CD8-positive, alpha-beta memory T cell (primary cell): Measurements from ENCODE around the gene PRSS56. TPM values are rescaled to one million over a fixed set of nuclear protein-coding genes. Genes with fewer than 3 reads are reported as not detected.

Experiments
- CTCF ChIA-PET: fragments of 350-600 bp; sonication (Branson Sonifier 250); formaldehyde crosslinking; loops from one replicate; lab custom pipeline; 2021; ENCODE audit warnings: antibody characterized with exemption; lab: Charles Lee
- POLR2A ChIA-PET: fragments of 350-600 bp; sonication (Branson Sonifier 250); formaldehyde crosslinking; loops from one replicate; lab custom pipeline; 2021; ENCODE audit warnings: antibody characterized with exemption; lab: Charles Lee
- DNase-seq, 5 donors: peaks; one replicate each; pipeline versions ENCODE4 v3.0.0 to v3.0.0-alpha.2; 2020 to 2022; ENCODE audit warnings: mixed read lengths in 1 of 5
- H3K27ac ChIP-seq: one replicate; pipeline ENCODE4 v1.7.0; 2013; ENCODE audit warnings: low read depth, mild to moderate bottlenecking, low read length, moderate library complexity
- H3K27me3 ChIP-seq: 2 replicates; pipeline ENCODE4 v1.7.0; 2013; ENCODE audit warnings: low read length, mild to moderate bottlenecking; ENCODE audit not compliant: insufficient read depth, poor library complexity, severe bottlenecking
- H3K36me3 ChIP-seq: 2 replicates; pipeline ENCODE4 v1.7.0; 2013; ENCODE audit warnings: mild to moderate bottlenecking, low read length, moderate library complexity; ENCODE audit not compliant: insufficient read depth
- H3K4me1 ChIP-seq: 2 replicates; pipeline ENCODE4 v1.7.0; 2013; ENCODE audit warnings: mild to moderate bottlenecking, low read length, moderate library complexity; ENCODE audit not compliant: insufficient read depth
- H3K4me3 ChIP-seq: 2 replicates; pipeline ENCODE4 v1.7.0; 2013; ENCODE audit warnings: mild to moderate bottlenecking, low read length
- H3K9me3 ChIP-seq: 2 replicates; pipeline ENCODE4 v1.7.0; 2013; ENCODE audit warnings: mild to moderate bottlenecking, low read length
- H3K27ac Mint-ChIP-seq, 8 donors: one replicate each; pipeline ENCODE4 v1.8.0; 2020 to 2021; ENCODE audit warnings: mixed read lengths in 8 of 8, mild to moderate bottlenecking in 6 of 8, inconsistent platforms in 3 of 8, moderate library complexity in 3 of 8
- H3K27me3 Mint-ChIP-seq, 2 donors: one replicate each; pipeline ENCODE4 v1.8.0; 2020 to 2021; ENCODE audit warnings: mixed read lengths in 2 of 2, mild to moderate bottlenecking in 1 of 2, moderate library complexity in 1 of 2
- H3K36me3 Mint-ChIP-seq, 3 donors: one replicate each; pipeline ENCODE4 v1.8.0; 2020 to 2021; ENCODE audit warnings: mixed read lengths in 3 of 3, inconsistent platforms in 1 of 3, mild to moderate bottlenecking in 1 of 3
- H3K4me1 Mint-ChIP-seq, 3 donors: one replicate each; pipeline ENCODE4 v1.8.0; 2020 to 2021; ENCODE audit warnings: mixed read lengths in 3 of 3, inconsistent platforms in 1 of 3, mild to moderate bottlenecking in 1 of 3
- H3K4me3 Mint-ChIP-seq, 7 donors: one replicate each; pipeline ENCODE4 v1.8.0; 2020 to 2021; ENCODE audit warnings: mixed read lengths in 7 of 7, mild to moderate bottlenecking in 6 of 7, moderate library complexity in 4 of 7, inconsistent platforms in 2 of 7
- H3K9me3 Mint-ChIP-seq, 5 donors: one replicate each; pipeline ENCODE4 v1.8.0; 2020 to 2022; ENCODE audit warnings: mixed read lengths in 5 of 5, mild to moderate bottlenecking in 3 of 5, moderate library complexity in 2 of 5, inconsistent platforms in 1 of 5
- polyA plus RNA-seq: library from polyadenylated mRNA; unstranded; fragments of 300-500 nt; fragmentation: Illumina TruSeq; gene quantifications from one replicate; pipeline ENCODE4 v1.2.3, GENCODE V29; 2021
- total RNA-seq, 2 experiments: library from RNA; stranded (reverse); gene quantifications; one replicate each; pipeline ENCODE4 v1.2.3, GENCODE V29; 2021

Gene PRSS56
- total and polyA plus RNA-seq, 3 experiments from 2014 or later: not detected

- Mint-ChIP-seq H3K4me1 (peaks cover 1 to 10% (median 5%) of the 10 kb centered on the region in 3 donors), H3K36me3 (no peaks in the 10 kb centered on the region), H3K9me3 (peaks cover 0 to 2% (median 0%) of the 10 kb centered on the region in 5 donors), H3K4me3 (peak overlapping the region in 6 of 7 donors; percentile 28 to 60 (median 40)), H3K27ac (peak overlapping the region in 3 of 8 donors; percentile 11 to 58 (median 31)), H3K27me3 (peaks cover 20 to 51% of the 10 kb centered on the region in 2 donors)
- Histone ChIP-seq H3K4me3 (no peak overlapping the region), H3K4me1 (no peaks in the 10 kb centered on the region), H3K27ac (no peak overlapping the region), H3K36me3 (no peaks in the 10 kb centered on the region), H3K9me3 (no peaks in the 10 kb centered on the region), H3K27me3 (peaks cover 8% of the 10 kb centered on the region)
- CTCF ChIA-PET: interaction anchor here (1.5 kb wide), 1 partner anchor 8 kb away, joined by 3 read pairs; no protein-coding TSS in a partner anchor
- POLR2A ChIA-PET: no interaction called here
- no peak for DNase-seq
Measured at GRCh38 chr2:232503809-232504323, 16.3 kb upstream of the PRSS56 start.

GRCh38 chr2:232504438-232504837, 15.8 kb upstream of the PRSS56 start:
- Mint-ChIP-seq H3K9me3 (peaks cover 0 to 2% (median 0%) of the 10 kb centered on the region in 5 donors), H3K27me3 (peaks cover 20 to 54% of the 10 kb centered on the region in 2 donors), H3K4me3 (peak overlapping the region in 3 of 7 donors; percentile 15 to 56 (median 34)), H3K27ac (peak overlapping the region in 3 of 8 donors; percentile 11 to 58 (median 58)), H3K4me1 (peaks cover 1 to 10% (median 5%) of the 10 kb centered on the region in 3 donors), H3K36me3 (no peaks in the 10 kb centered on the region)
- H3K27me3 ChIP-seq: peaks cover 8% of the 10 kb centered on the region
- DNase-seq: no peak
- no peak overlapping the region for H3K4me3 ChIP-seq
- H3K4me1 ChIP-seq: no peaks in the 10 kb centered on the region
- H3K36me3 ChIP-seq: no peaks in the 10 kb centered on the region
- CTCF ChIA-PET: interaction anchor here (1.1 to 1.5 kb wide), 2 partner anchors 9 to 11 kb away, joined by 3 read pairs; no protein-coding TSS in a partner anchor
- H3K27ac ChIP-seq: no peak overlapping the region
- H3K9me3 ChIP-seq: no peaks in the 10 kb centered on the region
- POLR2A ChIA-PET: no interaction called here

GRCh38 chr2:232505856-232506255, 14.3 kb upstream of the PRSS56 start:
- peaks cover 0 to 2% (median 0%) of the 10 kb centered on the region in 5 donors for H3K9me3 Mint-ChIP-seq
- no peak overlapping the region for H3K27ac ChIP-seq
- H3K36me3 ChIP-seq: no peaks in the 10 kb centered on the region
- H3K9me3 ChIP-seq: no peaks in the 10 kb centered on the region
- ChIA-PET CTCF (no interaction called here), POLR2A (no interaction called here)
- no peak overlapping the region for H3K27ac Mint-ChIP-seq
- H3K4me3 ChIP-seq: no peak overlapping the region
- H3K4me1 Mint-ChIP-seq: peaks cover 1 to 10% (median 5%) of the 10 kb centered on the region in 3 donors
- no peaks in the 10 kb centered on the region for H3K36me3 Mint-ChIP-seq
- H3K27me3 Mint-ChIP-seq: peaks cover 17 to 48% of the 10 kb centered on the region in 2 donors
- H3K4me1 ChIP-seq: no peaks in the 10 kb centered on the region
- peaks cover 8% of the 10 kb centered on the region for H3K27me3 ChIP-seq
- DNase-seq: no peak
- no peak overlapping the region for H3K4me3 Mint-ChIP-seq

GRCh38 chr2:232506709-232507108, 13.5 kb upstream of the PRSS56 start:
- H3K36me3 ChIP-seq: no peaks in the 10 kb centered on the region
- ChIA-PET POLR2A (no interaction called here), CTCF (interaction anchor here (1.0 kb wide), 1 partner anchor 9 kb away, joined by 3 read pairs; no protein-coding TSS in a partner anchor)
- H3K9me3 ChIP-seq: no peaks in the 10 kb centered on the region
- H3K9me3 Mint-ChIP-seq: no peaks in the 10 kb centered on the region
- no peak for DNase-seq
- peaks cover 3% of the 10 kb centered on the region for H3K27me3 ChIP-seq
- no peak overlapping the region for H3K4me3 Mint-ChIP-seq
- H3K27ac ChIP-seq: no peak overlapping the region
- no peak overlapping the region for H3K27ac Mint-ChIP-seq
- H3K4me3 ChIP-seq: no peak overlapping the region
- no peaks in the 10 kb centered on the region for H3K36me3 Mint-ChIP-seq
- H3K4me1 ChIP-seq: no peaks in the 10 kb centered on the region
- peaks cover 15 to 41% of the 10 kb centered on the region in 2 donors for H3K27me3 Mint-ChIP-seq
- H3K4me1 Mint-ChIP-seq: peaks cover 1 to 10% (median 5%) of the 10 kb centered on the region in 3 donors

- Histone ChIP-seq H3K27ac (no peak overlapping the region), H3K4me3 (no peak overlapping the region), H3K9me3 (no peaks in the 10 kb centered on the region), H3K27me3 (no peaks in the 10 kb centered on the region), H3K36me3 (no peaks in the 10 kb centered on the region), H3K4me1 (no peaks in the 10 kb centered on the region)
- Mint-ChIP-seq H3K27ac (no peak overlapping the region), H3K4me1 (peaks cover 0 to 6% (median 1%) of the 10 kb centered on the region in 3 donors), H3K27me3 (peaks cover 15 to 43% of the 10 kb centered on the region in 2 donors), H3K4me3 (no peak overlapping the region), H3K36me3 (no peaks in the 10 kb centered on the region), H3K9me3 (no peaks in the 10 kb centered on the region)
- no peak for DNase-seq
- CTCF ChIA-PET: no interaction called here
- POLR2A ChIA-PET: no interaction called here
Measured at GRCh38 chr2:232508251-232508650, 11.9 kb upstream of the PRSS56 start.

GRCh38 chr2:232511336-232511890, 8.8 kb upstream of the PRSS56 start:
- H3K27me3 Mint-ChIP-seq: peaks cover 2 to 34% of the 10 kb centered on the region in 2 donors
- no peaks in the 10 kb centered on the region for H3K9me3 ChIP-seq
- no peaks in the 10 kb centered on the region for H3K4me1 Mint-ChIP-seq
- H3K36me3 Mint-ChIP-seq: no peaks in the 10 kb centered on the region
- ChIA-PET POLR2A (no interaction called here), CTCF (interaction anchor here (4.8 kb wide), 1 partner anchor 10 kb away, joined by 15 read pairs; no protein-coding TSS in a partner anchor)
- no peak for DNase-seq
- H3K27ac Mint-ChIP-seq: no peak overlapping the region
- no peak overlapping the region for H3K4me3 ChIP-seq
- no peak overlapping the region for H3K27ac ChIP-seq
- H3K9me3 Mint-ChIP-seq: no peaks in the 10 kb centered on the region
- no peaks in the 10 kb centered on the region for H3K4me1 ChIP-seq
- no peak overlapping the region for H3K4me3 Mint-ChIP-seq
- no peaks in the 10 kb centered on the region for H3K36me3 ChIP-seq
- H3K27me3 ChIP-seq: no peaks in the 10 kb centered on the region

- Histone ChIP-seq H3K9me3 (no peaks in the 10 kb centered on the region), H3K4me3 (no peak overlapping the region), H3K27me3 (no peaks in the 10 kb centered on the region), H3K36me3 (no peaks in the 10 kb centered on the region), H3K27ac (no peak overlapping the region), H3K4me1 (no peaks in the 10 kb centered on the region)
- H3K36me3 Mint-ChIP-seq: no peaks in the 10 kb centered on the region
- ChIA-PET POLR2A (no interaction called here), CTCF (interaction anchor here (4.8 kb wide), 1 partner anchor 9 kb away, joined by 15 read pairs; no protein-coding TSS in a partner anchor)
- no peaks in the 10 kb centered on the region for H3K9me3 Mint-ChIP-seq
- no peak for DNase-seq
- peaks cover 3 to 29% of the 10 kb centered on the region in 2 donors for H3K27me3 Mint-ChIP-seq
- H3K27ac Mint-ChIP-seq: no peak overlapping the region
- no peak overlapping the region for H3K4me3 Mint-ChIP-seq
- H3K4me1 Mint-ChIP-seq: no peaks in the 10 kb centered on the region
Measured at GRCh38 chr2:232512602-232513001, 7.6 kb upstream of the PRSS56 start.

- POLR2A ChIA-PET: no interaction called here
- Mint-ChIP-seq H3K27me3 (peaks cover 5 to 30% of the 10 kb centered on the region in 2 donors), H3K9me3 (no peaks in the 10 kb centered on the region), H3K27ac (peak overlapping the region in 1 of 8 donors; percentile 63), H3K36me3 (no peaks in the 10 kb centered on the region), H3K4me3 (no peak overlapping the region), H3K4me1 (no peaks in the 10 kb centered on the region)
- Histone ChIP-seq H3K36me3 (no peaks in the 10 kb centered on the region), H3K27me3 (no peaks in the 10 kb centered on the region), H3K4me1 (no peaks in the 10 kb centered on the region), H3K27ac (no peak overlapping the region), H3K4me3 (no peak overlapping the region), H3K9me3 (no peaks in the 10 kb centered on the region)
- CTCF ChIA-PET: interaction anchor here (4.8 kb wide), 1 partner anchor 8 kb away, joined by 15 read pairs; no protein-coding TSS in a partner anchor
- no peak for DNase-seq
Measured at GRCh38 chr2:232513353-232513752, 6.8 kb upstream of the PRSS56 start.
